ENCODE measurements around the gene TCHH.

Gene TCHH, protein sequence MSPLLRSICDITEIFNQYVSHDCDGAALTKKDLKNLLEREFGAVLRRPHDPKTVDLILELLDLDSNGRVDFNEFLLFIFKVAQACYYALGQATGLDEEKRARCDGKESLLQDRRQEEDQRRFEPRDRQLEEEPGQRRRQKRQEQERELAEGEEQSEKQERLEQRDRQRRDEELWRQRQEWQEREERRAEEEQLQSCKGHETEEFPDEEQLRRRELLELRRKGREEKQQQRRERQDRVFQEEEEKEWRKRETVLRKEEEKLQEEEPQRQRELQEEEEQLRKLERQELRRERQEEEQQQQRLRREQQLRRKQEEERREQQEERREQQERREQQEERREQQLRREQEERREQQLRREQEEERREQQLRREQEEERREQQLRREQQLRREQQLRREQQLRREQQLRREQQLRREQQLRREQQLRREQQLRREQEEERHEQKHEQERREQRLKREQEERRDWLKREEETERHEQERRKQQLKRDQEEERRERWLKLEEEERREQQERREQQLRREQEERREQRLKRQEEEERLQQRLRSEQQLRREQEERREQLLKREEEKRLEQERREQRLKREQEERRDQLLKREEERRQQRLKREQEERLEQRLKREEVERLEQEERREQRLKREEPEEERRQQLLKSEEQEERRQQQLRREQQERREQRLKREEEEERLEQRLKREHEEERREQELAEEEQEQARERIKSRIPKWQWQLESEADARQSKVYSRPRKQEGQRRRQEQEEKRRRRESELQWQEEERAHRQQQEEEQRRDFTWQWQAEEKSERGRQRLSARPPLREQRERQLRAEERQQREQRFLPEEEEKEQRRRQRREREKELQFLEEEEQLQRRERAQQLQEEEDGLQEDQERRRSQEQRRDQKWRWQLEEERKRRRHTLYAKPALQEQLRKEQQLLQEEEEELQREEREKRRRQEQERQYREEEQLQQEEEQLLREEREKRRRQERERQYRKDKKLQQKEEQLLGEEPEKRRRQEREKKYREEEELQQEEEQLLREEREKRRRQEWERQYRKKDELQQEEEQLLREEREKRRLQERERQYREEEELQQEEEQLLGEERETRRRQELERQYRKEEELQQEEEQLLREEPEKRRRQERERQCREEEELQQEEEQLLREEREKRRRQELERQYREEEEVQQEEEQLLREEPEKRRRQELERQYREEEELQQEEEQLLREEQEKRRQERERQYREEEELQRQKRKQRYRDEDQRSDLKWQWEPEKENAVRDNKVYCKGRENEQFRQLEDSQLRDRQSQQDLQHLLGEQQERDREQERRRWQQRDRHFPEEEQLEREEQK (N-terminal part only)

DNA sequence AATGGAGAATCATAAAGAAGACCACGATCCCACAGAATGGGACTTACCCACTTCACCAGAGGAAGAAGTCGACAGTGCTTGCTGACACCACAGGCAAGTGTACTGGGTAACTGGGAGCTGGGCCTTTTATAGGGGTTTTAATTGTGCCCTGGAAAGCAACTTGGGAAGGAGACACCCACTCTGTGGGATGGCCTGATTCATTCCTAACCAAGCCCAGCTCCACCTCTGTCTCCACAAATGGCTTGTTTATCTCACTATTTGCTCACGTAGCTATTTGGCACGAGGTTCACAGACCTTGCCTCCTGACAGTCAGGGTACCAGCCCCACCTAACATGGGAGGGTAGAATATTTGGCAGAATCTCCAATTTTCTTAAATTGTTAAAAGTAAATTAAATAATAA lies at the start of gene TCHH:
Gene TCHH, minus strand, starts transcription at position 101 of the 400 bp plus-strand sequence. CDS start 1,364 bp downstream, outside the sequence.
- POLR2A ChIA-PET: no interaction called here
- CTCF ChIA-PET: interaction anchor here (1.1 kb wide), 1 partner anchor 343 kb away, joined by 3 read pairs; no protein-coding TSS in a partner anchor
- TF ChIP-seq, protein P1, sequence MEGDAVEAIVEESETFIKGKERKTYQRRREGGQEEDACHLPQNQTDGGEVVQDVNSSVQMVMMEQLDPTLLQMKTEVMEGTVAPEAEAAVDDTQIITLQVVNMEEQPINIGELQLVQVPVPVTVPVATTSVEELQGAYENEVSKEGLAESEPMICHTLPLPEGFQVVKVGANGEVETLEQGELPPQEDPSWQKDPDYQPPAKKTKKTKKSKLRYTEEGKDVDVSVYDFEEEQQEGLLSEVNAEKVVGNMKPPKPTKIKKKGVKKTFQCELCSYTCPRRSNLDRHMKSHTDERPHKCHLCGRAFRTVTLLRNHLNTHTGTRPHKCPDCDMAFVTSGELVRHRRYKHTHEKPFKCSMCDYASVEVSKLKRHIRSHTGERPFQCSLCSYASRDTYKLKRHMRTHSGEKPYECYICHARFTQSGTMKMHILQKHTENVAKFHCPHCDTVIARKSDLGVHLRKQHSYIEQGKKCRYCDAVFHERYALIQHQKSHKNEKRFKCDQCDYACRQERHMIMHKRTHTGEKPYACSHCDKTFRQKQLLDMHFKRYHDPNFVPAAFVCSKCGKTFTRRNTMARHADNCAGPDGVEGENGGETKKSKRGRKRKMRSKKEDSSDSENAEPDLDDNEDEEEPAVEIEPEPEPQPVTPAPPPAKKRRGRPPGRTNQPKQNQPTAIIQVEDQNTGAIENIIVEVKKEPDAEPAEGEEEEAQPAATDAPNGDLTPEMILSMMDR (IDR thresholded peaks at IDR 0.05; ENCODE audit: control extremely low read depth, extremely low read depth, low read depth, missing control alignments): no peak
- no peak for DNase-seq (ENCODE audit: extremely low spot score)

DNA sequence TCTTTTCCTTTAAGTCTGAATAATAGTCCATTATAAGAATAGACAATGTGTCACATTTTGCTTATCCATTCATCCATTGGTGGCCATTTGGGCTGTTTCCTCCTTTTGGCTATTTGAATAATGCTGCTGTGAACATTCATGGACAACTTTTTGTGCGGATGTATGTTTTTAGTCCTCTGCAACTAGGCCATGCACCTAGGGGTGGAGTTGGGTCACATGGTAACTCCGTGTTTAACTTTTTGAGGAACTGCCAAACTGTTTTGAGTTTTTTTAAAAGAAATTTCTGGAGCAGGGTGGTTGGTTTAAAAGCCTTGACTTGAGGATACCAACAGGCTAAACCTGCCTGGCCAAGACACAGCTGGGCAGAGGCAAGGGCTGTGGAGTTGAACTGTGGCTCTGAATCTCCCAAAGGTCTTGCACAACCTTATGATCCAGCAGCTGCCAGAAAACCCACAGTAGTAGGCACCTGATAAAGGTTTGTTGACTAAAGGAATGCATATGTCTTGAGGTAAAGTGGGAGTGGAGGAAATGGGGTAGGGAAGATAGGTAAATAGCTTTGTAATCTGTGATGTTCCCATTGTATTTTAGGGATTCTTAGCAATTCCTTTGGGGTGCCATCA lies 49.4 kb upstream of the TCHH start:
- no peak for DNase-seq (ENCODE audit: extremely low spot score)
- ChIA-PET CTCF (interaction anchor here (1.0 to 2.4 kb wide), 2 partner anchors 10 to 22 kb away, joined by 3 to 10 read pairs; no protein-coding TSS in a partner anchor), POLR2A (no interaction called here)
- TF ChIP-seq, protein P1 (IDR thresholded peaks at IDR 0.05; ENCODE audit: control extremely low read depth, extremely low read depth, low read depth, missing control alignments): no peak

DNA sequence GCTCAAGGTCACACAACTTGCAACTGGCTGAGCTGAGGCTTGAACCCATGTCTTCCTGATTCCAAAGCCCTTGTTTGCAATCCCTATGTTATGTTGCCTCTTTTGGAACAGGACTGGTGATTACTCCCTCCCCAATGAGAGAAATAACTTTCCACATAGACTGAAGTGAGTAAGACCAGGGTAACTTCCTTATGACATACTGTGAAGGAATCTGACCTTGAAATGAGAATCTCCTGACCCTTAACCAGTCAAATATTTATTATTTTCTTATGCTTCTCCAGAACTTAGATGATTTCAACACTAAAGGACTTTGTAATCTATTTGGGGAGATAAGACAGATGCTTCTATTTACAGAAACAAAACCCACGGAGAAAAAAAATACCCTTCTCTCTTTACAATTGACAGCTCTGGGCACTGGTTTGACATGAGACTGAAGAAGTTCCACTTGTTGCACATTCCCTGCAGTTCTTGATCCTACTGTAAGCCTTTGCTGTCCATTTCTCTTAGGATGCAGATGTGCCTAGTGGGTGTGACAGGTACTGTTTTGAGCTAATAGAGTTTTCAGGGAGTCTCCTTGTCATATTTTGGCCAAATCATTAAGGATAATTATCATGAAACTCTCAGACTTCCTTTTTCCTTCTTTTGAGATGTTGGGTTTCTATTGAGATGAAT lies 47.7 kb upstream of the TCHH start:
- DNase-seq (ENCODE audit: extremely low spot score): no peak
- CTCF ChIA-PET: interaction anchor here (0.9 to 2.1 kb wide), 10 partner anchors 12 to 296 kb away, joined by 3 to 11 read pairs (median 4); no protein-coding TSS in a partner anchor
- TF ChIP-seq, protein P1 (IDR thresholded peaks at IDR 0.05; ENCODE audit: control extremely low read depth, extremely low read depth, low read depth, missing control alignments): no peak
- POLR2A ChIA-PET: no interaction called here

DNA sequence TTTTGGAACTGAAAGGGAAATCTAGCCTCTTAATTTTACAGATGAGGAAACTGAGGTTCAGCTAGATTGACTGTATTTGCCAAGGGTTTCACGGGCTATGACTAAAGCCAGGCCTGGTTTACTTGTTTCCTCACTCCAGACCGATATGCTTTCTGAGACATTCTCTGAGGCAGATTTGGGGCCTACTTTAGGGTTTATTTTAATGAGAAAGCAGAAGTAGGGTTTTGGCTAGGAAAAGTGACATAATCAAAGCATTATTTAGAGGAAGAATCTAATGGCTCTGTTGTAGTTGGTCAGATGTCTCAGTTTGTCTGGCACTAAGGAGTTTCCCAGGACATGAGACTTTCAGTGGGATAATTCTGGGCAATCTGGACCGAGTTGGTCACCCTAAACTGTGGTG lies 45.3 kb upstream of the TCHH start:
- TF ChIP-seq, protein P1 (IDR thresholded peaks at IDR 0.05; ENCODE audit: control extremely low read depth, extremely low read depth, low read depth, missing control alignments): no peak
- no peak for DNase-seq (ENCODE audit: extremely low spot score)
- ChIA-PET POLR2A (no interaction called here), CTCF (interaction anchor here (0.8 to 2.5 kb wide), 4 partner anchors 19 to 298 kb away, joined by 3 to 9 read pairs (median 4); no protein-coding TSS in a partner anchor)

DNA sequence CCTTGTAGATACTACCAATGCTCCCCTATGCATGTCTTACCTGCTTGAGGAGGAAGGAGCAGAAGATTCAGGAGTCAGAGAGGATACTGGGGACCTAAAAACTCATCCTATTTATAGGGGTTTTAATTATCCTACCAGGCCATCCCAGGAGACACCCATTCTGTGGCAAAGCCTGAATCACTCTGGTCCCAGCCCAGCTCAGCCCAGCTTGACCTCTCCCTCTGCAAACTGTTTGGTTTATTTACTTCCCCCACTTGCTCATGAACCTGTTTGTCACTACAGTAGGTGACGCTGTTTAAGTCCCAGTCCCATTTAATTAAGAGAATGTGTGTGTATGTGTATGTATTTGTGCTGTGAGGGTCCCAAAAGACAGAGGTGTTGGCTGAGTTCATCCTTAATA lies 43.9 kb upstream of the TCHH start, which contains the start of gene RPTN:
Gene RPTN, minus strand, starts transcription at position 85 of the 400 bp plus-strand sequence. CDS start 1,339 bp downstream, outside the sequence.
- DNase-seq (ENCODE audit: extremely low spot score): no peak
- ChIA-PET POLR2A (no interaction called here), CTCF (interaction anchor here (1.2 to 2.6 kb wide), 4 partner anchors 21 to 300 kb away, joined by 4 to 9 read pairs (median 6); no protein-coding TSS in a partner anchor)
- TF ChIP-seq, protein P1 (IDR thresholded peaks at IDR 0.05; ENCODE audit: control extremely low read depth, extremely low read depth, low read depth, missing control alignments): no peak

Measured in GM10248 (cell line).